GM12865 (cell line): ENCODE results near the gene NSD1.

Experiments
- DNase-seq: peaks from one replicate; pipeline ENCODE4 v3.0.0; 2010; ENCODE audit warnings: low read depth
- H3K4me3 ChIP-seq: 2 replicates; pipeline ENCODE4 v1.5.1; 2011; ENCODE audit warnings: mild to moderate bottlenecking, low read depth, low read length, control low read depth
- CTCF ChIP-seq: IDR thresholded peaks from 2 replicates; pipeline ENCODE4 v1.5.1; 2011; ENCODE audit warnings: low read length, control low read depth, low read depth, inconsistent platforms; ENCODE audit not compliant: insufficient read depth; ENCODE audit errors: missing control alignments

NSD1 gene

GRCh38 chr5:177290816-177291596 is 157.4 kb downstream of the NSD1 start:
- H3K4me3 ChIP-seq = no peak overlapping the region; the same call in 1 of the 2 replicates
- TF ChIP-seq CTCF = no peak
- peak; percentile 81 for DNase-seq

DNA sequence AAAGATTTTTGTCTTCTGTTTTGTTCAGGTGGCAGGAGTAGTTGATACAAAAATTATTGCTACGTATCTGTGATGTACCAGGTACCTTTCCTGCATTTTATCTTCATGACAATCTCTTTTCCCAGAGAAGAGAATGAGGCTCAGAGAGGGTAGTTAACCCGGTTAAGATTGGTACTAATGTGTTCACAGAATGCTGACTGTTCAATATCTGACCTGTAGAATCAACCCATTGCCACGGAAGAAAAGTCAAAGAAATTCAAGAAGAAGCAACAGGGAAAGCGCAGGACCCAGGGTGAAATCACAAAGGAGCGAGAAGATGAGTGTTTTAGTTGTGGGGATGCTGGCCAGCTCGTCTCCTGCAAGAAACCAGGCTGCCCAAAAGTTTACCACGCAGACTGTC is 158.2 kb downstream of the NSD1 start:
- DNase-seq = no peak
- H3K4me3 ChIP-seq = no peak overlapping the region
- TF ChIP-seq CTCF = no peak

- TF ChIP-seq CTCF = no peak
- DNase-seq = no peak
- H3K4me3 ChIP-seq = no peak overlapping the region
These were observed 160.4 kb downstream of the NSD1 start for GRCh38 chr5:177293819-177294581.

- no peak for TF ChIP-seq CTCF
- no peak for DNase-seq
- no peak overlapping the region for H3K4me3 ChIP-seq
These were observed 161.1 kb downstream of the NSD1 start for GRCh38 chr5:177294632-177295031.

GRCh38 chr5:177295924-177296323 is 162.4 kb downstream of the NSD1 start:
- H3K4me3 ChIP-seq = no peak overlapping the region
- TF ChIP-seq CTCF = no peak
- DNase-seq = no peak

- H3K4me3 ChIP-seq = no peak overlapping the region
- TF ChIP-seq CTCF = no peak
- DNase-seq = no peak
These were observed 163.0 kb downstream of the NSD1 start for GRCh38 chr5:177296581-177296980.
